H1 (cell line): ENCODE results near the gene SLC39A11. TPM values are rescaled to one million over a fixed set of nuclear protein-coding genes. Genes with fewer than 3 reads are reported as not detected.

Experiments used
- CTCF ChIA-PET: fragments of 300-600 bp; sonication (Branson Sonifier 250); formaldehyde crosslinking; loops from one replicate; lab custom pipeline; 2021; ENCODE audit not compliant: partially characterized antibody; lab: Charles Lee
- POLR2A ChIA-PET: fragments of 300-600 bp; sonication (Branson Sonifier 250); formaldehyde crosslinking; loops from one replicate; lab custom pipeline; 2021; ENCODE audit warnings: inconsistent platforms; ENCODE audit not compliant: partially characterized antibody; lab: Charles Lee
- DNase-seq, 2 experiments: peaks; one replicate each; pipeline versions ENCODE4 v3.0.0 to v3.0.0-alpha.2; 2010 to 2022; ENCODE audit warnings: low spot score in 2 of 2, low read depth in 1 of 2, mixed read lengths in 1 of 2
- FAIRE-seq: peaks from 2 replicates; lab custom pipeline; 2011; peaks lifted over from hg19 to GRCh38; lab: Jason Lieb, UNC
- H2AFZ ChIP-seq: 2 replicates; pipeline ENCODE4 v1.8.1; 2012; ENCODE audit warnings: low read length, inconsistent platforms
- H2AK5ac ChIP-seq: 2 replicates; pipeline ENCODE4 v1.6.1; 2013; ENCODE audit warnings: low read depth, low read length
- H2BK120ac ChIP-seq: replicated peaks from 2 replicates; pipeline ENCODE3; 2013; ENCODE audit warnings: low read depth, low read length, inconsistent platforms
- H2BK12ac ChIP-seq: 2 replicates; pipeline ENCODE4 v1.6.1; 2013; ENCODE audit warnings: low read depth, low read length
- H2BK15ac ChIP-seq: 2 replicates; pipeline ENCODE4 v1.6.1; 2013; ENCODE audit warnings: low read length
- H2BK20ac ChIP-seq: 2 replicates; pipeline ENCODE4 v1.6.1; 2013; ENCODE audit warnings: low read length
- H2BK5ac ChIP-seq: 2 replicates; pipeline ENCODE4 v1.6.1; 2013; ENCODE audit warnings: low read depth, low read length
- H3K14ac ChIP-seq: 2 replicates; pipeline ENCODE4 v1.6.1; 2013; ENCODE audit warnings: inconsistent platforms; ENCODE audit not compliant: insufficient read length
- H3K18ac ChIP-seq: 2 replicates; pipeline ENCODE4 v1.6.1; 2013; ENCODE audit warnings: low read length; ENCODE audit errors: extremely low read depth
- H3K23ac ChIP-seq: 2 replicates; pipeline ENCODE4 v1.6.1; 2013; ENCODE audit warnings: inconsistent platforms; ENCODE audit not compliant: insufficient read length
- H3K23me2 ChIP-seq: 2 replicates; pipeline ENCODE4 v1.6.1; 2013; ENCODE audit warnings: low read depth, low read length
- H3K27ac ChIP-seq: 2 replicates; pipeline ENCODE4 v1.6.1; 2011; ENCODE audit warnings: low read depth, low read length, inconsistent platforms
- H3K27me3 ChIP-seq, 4 experiments: replicated peaks in 1 of 4; 1 replicate in 1 of 4; 2 replicates in 3 of 4; pipeline versions ENCODE4 v1.6.1 to v1.8.1; 2011 to 2013; ENCODE audit warnings: low read length in 3 of 4, mild to moderate bottlenecking in 3 of 4, inconsistent platforms in 2 of 4, mixed read lengths in 2 of 4, moderate library complexity in 1 of 4; ENCODE audit not compliant: control insufficient read depth in 3 of 4, insufficient read depth in 3 of 4; ENCODE audit errors: extremely low read depth in 1 of 4
- H3K36me3 ChIP-seq, 4 experiments: 2 replicates each; pipeline versions ENCODE4 v1.6.1 to v1.8.1; 2011 to 2013; ENCODE audit warnings: mild to moderate bottlenecking in 4 of 4, low read length in 3 of 4, moderate library complexity in 2 of 4, control low read depth in 1 of 4, inconsistent platforms in 1 of 4; ENCODE audit not compliant: insufficient read depth in 4 of 4, control insufficient read depth in 2 of 4
- H3K4ac ChIP-seq: replicated peaks from 2 replicates; pipeline ENCODE3; 2013; ENCODE audit warnings: low read length, low read depth, mixed read lengths, inconsistent platforms; ENCODE audit not compliant: insufficient read length
- H3K4me1 ChIP-seq, 4 experiments: replicated peaks in 1 of 4; 1 replicate in 1 of 4; 2 replicates in 3 of 4; pipeline versions ENCODE4 v1.6.1 to v1.8.1; 2011 to 2013; ENCODE audit warnings: low read length in 3 of 4, inconsistent platforms in 2 of 4, mixed read lengths in 1 of 4; ENCODE audit not compliant: insufficient read depth in 4 of 4, control insufficient read depth in 3 of 4
- H3K4me2 ChIP-seq, 2 experiments: 2 replicates each; pipeline versions ENCODE4 v1.6.1 to v1.8.1; 2011 to 2013; ENCODE audit warnings: low read depth in 2 of 2, low read length in 2 of 2, control low read depth in 1 of 2, inconsistent platforms in 1 of 2, mild to moderate bottlenecking in 1 of 2; ENCODE audit not compliant: insufficient read depth in 1 of 2
- H3K4me3 ChIP-seq, 4 experiments: fragments of 200-600, 300-600 bp in 1 of 4; sonication (generic), shearing (Covaris generic), sonication (Bioruptor Twin) in 1 of 4; 2 replicates each; pipeline versions ENCODE4 v1.5.1 to v1.8.1; 2011 to 2016; ENCODE audit warnings: low read length in 4 of 4, low read depth in 3 of 4, control low read depth in 2 of 4, inconsistent platforms in 2 of 4, mild to moderate bottlenecking in 2 of 4, mixed read lengths in 1 of 4, moderate library complexity in 1 of 4; ENCODE audit not compliant: insufficient read depth in 2 of 4; ENCODE audit errors: extremely low read depth in 1 of 4
- H3K56ac ChIP-seq: replicated peaks from 2 replicates; pipeline ENCODE3; 2013; ENCODE audit warnings: low read depth, mild to moderate bottlenecking, mixed read lengths, low read length, inconsistent platforms; ENCODE audit not compliant: insufficient read length
- H3K79me1 ChIP-seq: 2 replicates; pipeline ENCODE4 v1.6.1; 2013; ENCODE audit warnings: low read depth, low read length, control low read depth
- H3K79me2 ChIP-seq, 2 experiments: 2 replicates each; pipeline versions ENCODE4 v1.6.1 to v1.8.1; 2012 to 2013; ENCODE audit warnings: low read length in 2 of 2, mild to moderate bottlenecking in 2 of 2, inconsistent platforms in 1 of 2; ENCODE audit not compliant: insufficient read depth in 2 of 2, control insufficient read depth in 1 of 2
- H3K9ac ChIP-seq, 4 experiments: replicated peaks in 1 of 4; 1 replicate in 1 of 4; 2 replicates in 3 of 4; pipeline versions ENCODE4 v1.6.1 to v1.8.1; 2011 to 2013; ENCODE audit warnings: low read depth in 3 of 4, low read length in 3 of 4, control low read depth in 2 of 4, mild to moderate bottlenecking in 2 of 4, moderate library complexity in 2 of 4, inconsistent platforms in 1 of 4; ENCODE audit errors: extremely low read depth in 1 of 4
- H3K9me3 ChIP-seq, 2 experiments: 2 replicates each; pipeline versions ENCODE4 v1.6.1 to v1.8.1; 2012 to 2013; ENCODE audit warnings: mild to moderate bottlenecking in 2 of 2, moderate library complexity in 2 of 2, control low read depth in 1 of 2, inconsistent platforms in 1 of 2, low read depth in 1 of 2, low read length in 1 of 2, mixed read lengths in 1 of 2; ENCODE audit not compliant: insufficient read depth in 2 of 2
- H4K20me1 ChIP-seq, 2 experiments: replicated peaks in 1 of 2; 2 replicates each; pipeline versions ENCODE3 to v1.8.1; 2011 to 2013; ENCODE audit warnings: inconsistent platforms in 2 of 2, low read length in 2 of 2, mild to moderate bottlenecking in 1 of 2; ENCODE audit not compliant: insufficient read depth in 2 of 2, control insufficient read depth in 1 of 2
- H4K5ac ChIP-seq: 2 replicates; pipeline ENCODE4 v1.6.1; 2013; ENCODE audit warnings: low read length, low read depth, mixed read lengths, inconsistent platforms; ENCODE audit not compliant: insufficient read length
- H4K8ac ChIP-seq: 2 replicates; pipeline ENCODE4 v1.8.0; 2013; ENCODE audit warnings: mild to moderate bottlenecking, moderate library complexity, low read length, inconsistent platforms; ENCODE audit not compliant: insufficient read depth; ENCODE audit errors: extremely low read depth
- H4K91ac ChIP-seq: replicated peaks from 2 replicates; pipeline ENCODE3; 2013; ENCODE audit warnings: low read length, mixed read lengths, inconsistent platforms; ENCODE audit not compliant: insufficient read length
- CEBPB ChIP-seq: IDR thresholded peaks from 2 replicates; pipeline ENCODE4 v1.6.1; 2012; ENCODE audit warnings: low read depth, low read length
- CHD1 ChIP-seq: IDR thresholded peaks from 2 replicates; pipeline ENCODE4 v1.6.1; 2012; ENCODE audit warnings: low read depth, low read length, improper control_type of control experiment
- FOSL1 ChIP-seq: IDR thresholded peaks from 2 replicates; pipeline ENCODE4 v1.6.1; 2011; ENCODE audit warnings: mild to moderate bottlenecking, low read depth, low read length, moderate library complexity; ENCODE audit not compliant: insufficient read depth
- GTF2F1 ChIP-seq: IDR thresholded peaks from 2 replicates; pipeline ENCODE4 v1.6.1; 2012; ENCODE audit warnings: low read depth, low read length, improper control_type of control experiment, borderline replicate concordance
- HDAC6 ChIP-seq: IDR thresholded peaks from one replicate; pipeline ENCODE4 v1.7.1; 2012; ENCODE audit warnings: low read depth, mild to moderate bottlenecking, inconsistent platforms, low read length, moderate library complexity
- JUN ChIP-seq: IDR thresholded peaks from 2 replicates; pipeline ENCODE4 v1.6.1; 2011; ENCODE audit warnings: low read depth, mild to moderate bottlenecking, improper control_type of control experiment, low read length
- KDM1A ChIP-seq: fragments of 200-600, 300-600 bp; sonication (generic); IDR thresholded peaks from 2 replicates; pipeline ENCODE4 v1.7.1; 2016; ENCODE audit warnings: mild to moderate bottlenecking, low read length, borderline replicate concordance
- RBBP5 ChIP-seq: IDR thresholded peaks from 2 replicates; pipeline ENCODE4 v1.7.1; 2012; ENCODE audit warnings: low read depth, mild to moderate bottlenecking, inconsistent platforms, low read length, moderate library complexity, borderline replicate concordance
- RXRA ChIP-seq: IDR thresholded peaks from 2 replicates; pipeline ENCODE4 v1.6.1; 2011; ENCODE audit warnings: low read depth, mild to moderate bottlenecking, low read length, moderate library complexity; ENCODE audit not compliant: insufficient read depth
- SIRT6 ChIP-seq: IDR thresholded peaks from one replicate; pipeline ENCODE4 v1.7.1; 2012; ENCODE audit warnings: low read length, inconsistent platforms
- SIX5 ChIP-seq: IDR thresholded peaks from 2 replicates; pipeline ENCODE4 v1.6.1; 2011; ENCODE audit warnings: mild to moderate bottlenecking, low read depth, low read length
- SP1 ChIP-seq: IDR thresholded peaks from 2 replicates; pipeline ENCODE4 v1.6.1; 2011; ENCODE audit warnings: low read depth, low read length
- SP4 ChIP-seq: IDR thresholded peaks from 2 replicates; pipeline ENCODE4 v1.6.1; 2012; ENCODE audit warnings: low read length, inconsistent platforms
- TEAD4 ChIP-seq: IDR thresholded peaks from 2 replicates; pipeline ENCODE4 v1.6.1; 2012; ENCODE audit warnings: low read depth, low read length, inconsistent platforms, mixed read lengths
- USF2 ChIP-seq: IDR thresholded peaks from 2 replicates; pipeline ENCODE4 v1.6.1; 2011; ENCODE audit warnings: low read length, improper control_type of control experiment
- WGBS, 2 experiments: shearing (Covaris generic) in 1 of 2; methylation state at CpG; one replicate each; pipeline versions ENCODE4 v1.1.6 to v1.1.7; 2013 to 2015; ENCODE audit warnings: low lambda C conversion rate in 2 of 2, mixed read lengths in 2 of 2, inconsistent platforms in 1 of 2, low coverage in 1 of 2, missing lambda C conversion rate in 1 of 2; ENCODE audit not compliant: insufficient replicate concordance in 2 of 2, insufficient coverage in 1 of 2, insufficient read length in 1 of 2; ENCODE audit errors: extremely low coverage in 1 of 2, missing lambda C conversion rate in 1 of 2; 5-methylcytosine and 5-hydroxymethylcytosine counted together
- polyA plus RNA-seq, 7 experiments: library from polyadenylated mRNA; depleted of rRNA in 3 of 7; stranded (reverse) in 5 of 7; unstranded in 2 of 7; fragments of >200 nt in 5 of 7; fragments of 200-250 nt in 2 of 7; gene quantifications; 1 replicate in 5 of 7; 2 replicates in 1 of 7; 4 replicates in 1 of 7; pipeline versions ENCODE4 v1.2.1 to v1.2.3, GENCODE V29; 2011 to 2013; ENCODE audit warnings: missing spikeins in 2 of 7, mixed read lengths in 2 of 7
- total RNA-seq: library from RNA; stranded (reverse); fragmentation: NEBNext Ultra II Directional; extraction: Animal tissue kit (Norgen Biotek cat#: 25700); gene quantifications from 2 replicates; pipeline ENCODE4 v1.2.1, GENCODE V29; 2021

Gene SLC39A11
- total and polyA plus RNA-seq, 2 of the 8 experiments (the other 6 are each of a cell fraction or from before 2014, with no cell fraction given) = 12.2 to 19.6 TPM

GRCh38 chr17:73112246-73112645 is 19.8 kb upstream of the SLC39A11 start:
- H3K27ac ChIP-seq = no peak overlapping the region
- H2BK12ac ChIP-seq = no peak overlapping the region
- 88% methylated on average over 5 of the region's 5 CpGs; no CpG with 5 or more reads in 1 of the 2 experiments for whole genome bisulfite sequencing, 2 experiments
- no peaks in the 10 kb centered on the region for H3K23me2 ChIP-seq
- no peak overlapping the region for H3K23ac ChIP-seq
- no peak overlapping the region for H4K8ac ChIP-seq
- no peaks in the 10 kb centered on the region for H3K79me2 ChIP-seq
- TF ChIP-seq CEBPB = no peak
- no peak for TF ChIP-seq SP1
- TF ChIP-seq TEAD4 = no peak
- TF ChIP-seq HDAC6 = no peak
- TF ChIP-seq JUN = no peak
- TF ChIP-seq SIRT6 = no peak
- no peak for TF ChIP-seq KDM1A
- TF ChIP-seq SP4 = no peak
- TF ChIP-seq RBBP5 = no peak
- TF ChIP-seq FOSL1 = no peak
- no peak for TF ChIP-seq CHD1
- TF ChIP-seq GTF2F1 = no peak
- no peak for TF ChIP-seq RXRA
- TF ChIP-seq SIX5 = no peak
- no peak for TF ChIP-seq USF2
- no peak overlapping the region for H2AK5ac ChIP-seq
- POLR2A ChIA-PET = no interaction called here
- no peak overlapping the region for H3K18ac ChIP-seq
- H2AFZ ChIP-seq = no peak overlapping the region
- no peak overlapping the region for H3K9ac ChIP-seq
- H3K27me3 ChIP-seq = no peaks in the 10 kb centered on the region
- H2BK5ac ChIP-seq = no peak overlapping the region
- no peak overlapping the region for H3K4me3 ChIP-seq
- H2BK20ac ChIP-seq = no peak overlapping the region
- no peak overlapping the region for H3K14ac ChIP-seq
- H3K9me3 ChIP-seq = no peaks in the 10 kb centered on the region
- no peak overlapping the region for H3K4me2 ChIP-seq
- H3K36me3 ChIP-seq = no peaks in the 10 kb centered on the region
- no peaks in the 10 kb centered on the region for H3K79me1 ChIP-seq
- no peak for DNase-seq
- H4K20me1 ChIP-seq = no peaks in the 10 kb centered on the region
- no peak overlapping the region for H3K4ac ChIP-seq
- H3K4me1 ChIP-seq = peaks cover 0 to 3% (median 0%) of the 10 kb centered on the region in 4 experiments; a peak in 3 of 7 replicates
- no peak overlapping the region for H4K5ac ChIP-seq
- no peak overlapping the region for H2BK120ac ChIP-seq
- H2BK15ac ChIP-seq = no peak overlapping the region
- FAIRE-seq = no peak
- CTCF ChIA-PET = interaction anchor here (0.7 to 1.4 kb wide), 2 partner anchors 555 to 557 kb away, joined by 3 read pairs; no protein-coding TSS in a partner anchor
- H3K56ac ChIP-seq = no peak overlapping the region
- H4K91ac ChIP-seq = no peak overlapping the region
